BE2C (cell line): ENCODE results near the gene XRRA1.

Experiments
- DNase-seq: peaks from one replicate; pipeline ENCODE4 v3.0.0-alpha.2; 2020
- H3K27me3 ChIP-seq: fragments of 250-450 bp; sonication (Bioruptor Pico); 2 replicates; pipeline ENCODE4 v1.5.1; 2020; ENCODE audit warnings: mild to moderate bottlenecking
- H3K36me3 ChIP-seq: fragments of 250-450 bp; sonication (Bioruptor Pico); 2 replicates; pipeline ENCODE4 v1.5.1; 2020; ENCODE audit warnings: mild to moderate bottlenecking
- H3K4me1 ChIP-seq: fragments of 250-450 bp; sonication (Bioruptor Pico); 2 replicates; pipeline ENCODE4 v1.5.1; 2020
- H3K4me3 ChIP-seq: 2 replicates; pipeline ENCODE4 v1.5.1; 2011; ENCODE audit warnings: low read depth, low read length
- H3K9me3 ChIP-seq: fragments of 250-450 bp; sonication (Bioruptor Pico); 2 replicates; pipeline ENCODE4 v1.5.1; 2020
- CTCF ChIP-seq: IDR thresholded peaks from 2 replicates; pipeline ENCODE4 v1.5.1; 2012; ENCODE audit warnings: mild to moderate bottlenecking, low read depth, low read length

XRRA1 gene

GRCh38 chr11:74984730-74985129, 35.8 kb upstream of the XRRA1 start:
- Histone ChIP-seq H3K4me3 (no peak overlapping the region), H3K4me1 (no peaks in the 10 kb centered on the region), H3K27me3 (no peaks in the 10 kb centered on the region), H3K9me3 (no peaks in the 10 kb centered on the region), H3K36me3 (peaks cover 4% of the 10 kb centered on the region; the same call in 1 of the 2 replicates)
- DNase-seq, result no peak
- TF ChIP-seq CTCF, result no peak

- no peaks in the 10 kb centered on the region for H3K9me3 ChIP-seq
- no peak for DNase-seq
- no peaks in the 10 kb centered on the region for H3K27me3 ChIP-seq
- no peak for TF ChIP-seq CTCF
- H3K4me3 ChIP-seq, result no peak overlapping the region
- H3K4me1 ChIP-seq, result no peaks in the 10 kb centered on the region
- peaks cover 6% of the 10 kb centered on the region for H3K36me3 ChIP-seq
Observed at GRCh38 chr11:74984070-74984469, 35.2 kb upstream of the XRRA1 start.

GRCh38 chr11:74981888-74982287, 33.0 kb upstream of the XRRA1 start:
- Histone ChIP-seq H3K27me3 (no peaks in the 10 kb centered on the region), H3K9me3 (no peaks in the 10 kb centered on the region), H3K4me1 (no peaks in the 10 kb centered on the region), H3K4me3 (no peak overlapping the region), H3K36me3 (peaks cover 22% of the 10 kb centered on the region)
- no peak for TF ChIP-seq CTCF
- no peak for DNase-seq

GRCh38 chr11:74980634-74981033, 31.7 kb upstream of the XRRA1 start:
- TF ChIP-seq CTCF, result no peak
- H3K4me3 ChIP-seq, result no peak overlapping the region
- H3K9me3 ChIP-seq, result no peaks in the 10 kb centered on the region
- peaks cover 32% of the 10 kb centered on the region for H3K36me3 ChIP-seq
- DNase-seq, result no peak
- H3K27me3 ChIP-seq, result no peaks in the 10 kb centered on the region
- no peaks in the 10 kb centered on the region for H3K4me1 ChIP-seq

- no peak for DNase-seq
- Histone ChIP-seq H3K27me3 (no peaks in the 10 kb centered on the region), H3K4me1 (no peaks in the 10 kb centered on the region), H3K4me3 (no peak overlapping the region), H3K36me3 (peaks cover 52% of the 10 kb centered on the region), H3K9me3 (no peaks in the 10 kb centered on the region)
- TF ChIP-seq CTCF, result no peak
Observed at GRCh38 chr11:74978041-74978440, 29.1 kb upstream of the XRRA1 start.

- Histone ChIP-seq H3K4me1 (no peaks in the 10 kb centered on the region; the same call in none of the 2 replicates), H3K9me3 (no peaks in the 10 kb centered on the region), H3K4me3 (no peak overlapping the region), H3K27me3 (no peaks in the 10 kb centered on the region), H3K36me3 (peaks cover 74% of the 10 kb centered on the region)
- TF ChIP-seq CTCF, result no peak
- DNase-seq, result no peak
Observed at GRCh38 chr11:74971424-74971823, 22.5 kb upstream of the XRRA1 start.
